Vagina (tissue), 2 donors: ENCODE data around the gene SCRN1. TPM values are rescaled to one million over a fixed set of nuclear protein-coding genes. Genes with fewer than 3 reads are reported as not detected.

ENCODE experiments used
- DNase-seq, 2 donors: peaks; one replicate each; pipeline ENCODE4 v3.0.0-alpha.2; 2017; ENCODE audit errors: extremely low spot score in 2 of 2
- H3K27ac ChIP-seq: fragments of 200-600 bp; sonication (generic); one replicate; pipeline ENCODE4 v1.5.1; 2019
- H3K27me3 ChIP-seq: fragments of 200-600 bp; sonication (generic); one replicate; pipeline ENCODE4 v1.5.1; 2019
- H3K36me3 ChIP-seq, 2 donors: fragments of 200-600 bp; sonication (generic); one replicate each; pipeline ENCODE4 v1.5.1; 2017 to 2019
- H3K4me1 ChIP-seq: fragments of 200-600 bp; sonication (generic); one replicate; pipeline ENCODE4 v1.5.1; 2019
- H3K4me3 ChIP-seq, 2 donors: fragments of 200-600 bp; sonication (generic); 1 replicate in 1 of 2; 2 replicates in 1 of 2; pipeline ENCODE4 v1.5.1; 2016 to 2019
- H3K9me3 ChIP-seq: fragments of 200-600 bp; sonication (generic); one replicate; pipeline ENCODE4 v1.5.1; 2019
- POLR2A ChIP-seq, 2 donors: fragments of 450-650 bp; IDR thresholded peaks; one replicate each; pipeline ENCODE4 v1.6.1; 2017; ENCODE audit warnings: antibody characterized with exemption in 2 of 2, mild to moderate bottlenecking in 2 of 2, moderate library complexity in 2 of 2
- POLR2AphosphoS5 ChIP-seq, 2 donors: sonication (generic); formaldehyde crosslinking; IDR thresholded peaks; one replicate each; pipeline ENCODE4 v1.9.0; 2017; ENCODE audit warnings: antibody characterized with exemption in 2 of 2, mild to moderate bottlenecking in 2 of 2, low read depth in 1 of 2; ENCODE audit not compliant: insufficient read depth in 1 of 2
- intact Hi-C: fragments of 100-400 bp; cut with DNase I; formaldehyde crosslinking; loops from one replicate; pipeline ENCODE4 v1.15.1; 2023
- total RNA-seq: library from RNA; depleted of rRNA; stranded (reverse); fragments of >200 nt; gene quantifications from one replicate; pipeline ENCODE4 v1.2.3, GENCODE V29; 2016
- TF ChIP-seq, protein P1 (sequence below), 3 experiments: fragments of 450-650 bp in 2 of 3; fragments of 200-600 bp in 1 of 3; sonication (generic) in 1 of 3; IDR thresholded peaks; one replicate each; pipeline ENCODE4 v1.5.1; 2017 to 2019; ENCODE audit warnings: antibody characterized with exemption in 3 of 3, mild to moderate bottlenecking in 2 of 3, moderate library complexity in 2 of 3

Gene SCRN1
- total RNA-seq, 1 donor from 2014 or later, result 40.8 TPM

DNA sequence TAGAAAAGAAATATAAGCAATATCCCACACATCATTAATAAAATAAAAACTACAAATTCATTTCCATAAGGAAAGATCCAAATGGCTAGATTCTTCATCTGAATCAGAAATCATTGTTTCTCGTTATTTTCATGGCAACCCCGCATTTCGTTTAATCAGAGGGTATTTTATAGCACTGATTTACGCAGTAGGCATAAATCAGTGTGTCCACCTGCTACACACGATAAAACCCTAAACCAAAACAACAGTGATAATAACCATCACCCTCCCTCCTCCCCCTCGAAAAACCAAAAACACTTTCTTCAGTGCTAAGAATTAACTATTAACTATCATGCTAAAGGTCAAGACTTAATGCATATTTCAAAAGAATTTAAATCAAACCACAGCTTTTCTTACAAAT is 20.4 kb upstream of the SCRN1 start:
- DNase-seq, result no peak
- intact Hi-C loops, result no loop called here
- no peak for TF ChIP-seq POLR2AphosphoS5 (IDR thresholded peaks at IDR 0.05; ENCODE audit: insufficient read depth in 1 of 2, low read depth in 1 of 2)

DNA sequence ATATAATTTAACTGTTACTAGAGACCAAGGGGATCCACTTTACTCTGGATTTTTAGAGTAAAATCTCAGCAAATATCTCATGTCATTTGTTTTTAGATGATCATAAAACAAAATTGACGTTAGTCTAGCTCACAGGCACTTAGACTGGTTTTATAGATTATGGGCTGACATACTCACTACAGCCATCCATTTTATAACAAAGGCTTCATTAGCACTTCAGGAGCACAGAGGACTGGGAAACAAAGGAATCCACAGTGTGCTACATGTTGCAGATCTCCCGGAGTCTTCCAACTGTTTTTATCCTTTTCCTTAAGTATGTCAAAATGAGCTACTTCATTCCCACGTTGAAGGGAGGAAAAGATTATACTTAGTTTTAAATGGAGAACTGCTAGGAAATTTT is 15.9 kb upstream of the SCRN1 start:
- DNase-seq, result no peak
- H3K36me3 ChIP-seq, result no peaks in the 10 kb centered on the region
- H3K4me3 ChIP-seq, result no peak overlapping the region
- H3K27me3 ChIP-seq, result no peaks in the 10 kb centered on the region
- TF ChIP-seq, protein P1, sequence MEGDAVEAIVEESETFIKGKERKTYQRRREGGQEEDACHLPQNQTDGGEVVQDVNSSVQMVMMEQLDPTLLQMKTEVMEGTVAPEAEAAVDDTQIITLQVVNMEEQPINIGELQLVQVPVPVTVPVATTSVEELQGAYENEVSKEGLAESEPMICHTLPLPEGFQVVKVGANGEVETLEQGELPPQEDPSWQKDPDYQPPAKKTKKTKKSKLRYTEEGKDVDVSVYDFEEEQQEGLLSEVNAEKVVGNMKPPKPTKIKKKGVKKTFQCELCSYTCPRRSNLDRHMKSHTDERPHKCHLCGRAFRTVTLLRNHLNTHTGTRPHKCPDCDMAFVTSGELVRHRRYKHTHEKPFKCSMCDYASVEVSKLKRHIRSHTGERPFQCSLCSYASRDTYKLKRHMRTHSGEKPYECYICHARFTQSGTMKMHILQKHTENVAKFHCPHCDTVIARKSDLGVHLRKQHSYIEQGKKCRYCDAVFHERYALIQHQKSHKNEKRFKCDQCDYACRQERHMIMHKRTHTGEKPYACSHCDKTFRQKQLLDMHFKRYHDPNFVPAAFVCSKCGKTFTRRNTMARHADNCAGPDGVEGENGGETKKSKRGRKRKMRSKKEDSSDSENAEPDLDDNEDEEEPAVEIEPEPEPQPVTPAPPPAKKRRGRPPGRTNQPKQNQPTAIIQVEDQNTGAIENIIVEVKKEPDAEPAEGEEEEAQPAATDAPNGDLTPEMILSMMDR (IDR thresholded peaks at IDR 0.05), result no peak
- TF ChIP-seq POLR2AphosphoS5 (IDR thresholded peaks at IDR 0.05; ENCODE audit: insufficient read depth in 1 of 2, low read depth in 1 of 2) (no peak), POLR2A (IDR thresholded peaks at IDR 0.05) (no peak)
- no peak overlapping the region for H3K27ac ChIP-seq
- H3K4me1 ChIP-seq, result no peaks in the 10 kb centered on the region
- intact Hi-C loops, result no loop called here
- no peaks in the 10 kb centered on the region for H3K9me3 ChIP-seq

More for the DNA sequence above, 20.4 kb upstream of the SCRN1 start:
- no peaks in the 10 kb centered on the region for H3K4me1 ChIP-seq
- H3K4me3 ChIP-seq, result no peak overlapping the region
- H3K9me3 ChIP-seq, result no peaks in the 10 kb centered on the region
- H3K27me3 ChIP-seq, result no peaks in the 10 kb centered on the region
- peaks cover 0 to 5% of the 10 kb centered on the region in 2 donors for H3K36me3 ChIP-seq
- H3K27ac ChIP-seq, result no peak overlapping the region

DNA sequence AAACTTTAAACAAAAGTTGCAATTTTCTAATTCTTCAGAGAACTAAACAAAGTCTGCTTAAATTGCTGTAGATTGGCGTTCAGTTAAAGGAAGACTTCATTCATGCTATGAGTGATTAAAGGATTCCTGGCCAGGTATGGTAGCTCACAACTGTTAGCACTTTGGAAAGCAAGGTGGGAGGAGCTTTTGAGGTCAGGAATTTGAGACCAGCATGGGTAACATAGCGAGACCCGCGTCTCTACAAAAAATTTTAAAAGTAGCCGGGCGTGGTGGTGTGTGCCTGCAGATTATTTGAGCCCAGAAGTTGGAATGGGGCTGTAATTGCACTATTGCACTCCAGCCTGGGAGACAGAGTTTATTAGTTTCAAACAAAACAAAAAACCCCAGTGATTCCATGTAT is 13.5 kb upstream of the SCRN1 start:
- Histone ChIP-seq H3K4me3 (no peak overlapping the region), H3K4me1 (no peaks in the 10 kb centered on the region), H3K9me3 (no peaks in the 10 kb centered on the region), H3K27me3 (no peaks in the 10 kb centered on the region), H3K36me3 (no peaks in the 10 kb centered on the region), H3K27ac (no peak overlapping the region)
- no peak for DNase-seq
- TF ChIP-seq POLR2AphosphoS5 (IDR thresholded peaks at IDR 0.05; ENCODE audit: insufficient read depth in 1 of 2, low read depth in 1 of 2) (no peak), POLR2A (IDR thresholded peaks at IDR 0.05) (no peak)
- TF ChIP-seq, protein P1 (IDR thresholded peaks at IDR 0.05), result no peak
- intact Hi-C loops, result no loop called here

DNA sequence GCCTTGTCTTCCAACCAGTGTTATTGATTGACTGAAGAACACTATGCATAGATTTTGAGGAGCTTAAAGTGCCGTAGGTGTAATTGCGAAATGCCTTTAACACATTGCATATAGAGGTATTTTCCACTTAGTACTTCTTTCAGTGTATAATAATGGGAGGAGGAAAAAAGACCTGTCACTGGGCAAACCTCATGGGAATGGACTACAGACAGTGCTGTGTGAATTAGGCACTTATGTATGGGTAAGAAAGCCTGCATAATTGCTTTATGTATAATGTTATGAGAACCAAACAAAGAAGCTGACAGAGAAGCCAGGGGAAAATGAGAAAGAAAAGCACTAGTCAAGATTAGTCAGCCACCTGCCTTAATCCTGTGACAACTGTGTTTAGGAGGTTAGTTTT is 12.4 kb upstream of the SCRN1 start:
- no peaks in the 10 kb centered on the region for H3K36me3 ChIP-seq
- H3K4me1 ChIP-seq, result no peaks in the 10 kb centered on the region
- no peaks in the 10 kb centered on the region for H3K9me3 ChIP-seq
- no peak overlapping the region for H3K27ac ChIP-seq
- TF ChIP-seq POLR2AphosphoS5 (IDR thresholded peaks at IDR 0.05; ENCODE audit: insufficient read depth in 1 of 2, low read depth in 1 of 2) (no peak), POLR2A (IDR thresholded peaks at IDR 0.05) (no peak)
- TF ChIP-seq, protein P1 (IDR thresholded peaks at IDR 0.05), result no peak
- DNase-seq, result no peak
- no peaks in the 10 kb centered on the region for H3K27me3 ChIP-seq
- no peak overlapping the region for H3K4me3 ChIP-seq
- intact Hi-C loops, result no loop called here

DNA sequence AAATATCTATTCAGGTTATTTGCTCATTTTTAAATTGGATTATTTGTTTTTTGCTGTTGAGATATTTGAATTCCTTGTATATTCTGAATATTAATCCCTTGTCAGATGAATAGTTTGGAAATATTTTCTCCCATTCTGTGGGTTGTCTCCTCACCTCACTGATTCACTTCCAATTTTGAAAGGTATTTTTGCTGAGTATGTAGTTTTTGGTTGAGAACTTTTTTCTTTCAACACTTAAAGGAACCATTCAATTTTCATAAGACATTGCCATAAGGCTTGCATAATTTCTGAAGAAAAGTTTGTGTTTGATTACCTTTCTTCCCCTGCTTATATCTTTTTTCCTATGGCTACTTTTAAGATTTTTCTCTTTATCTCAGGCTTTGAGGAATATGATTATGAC is 8.9 kb upstream of the SCRN1 start:
- H3K9me3 ChIP-seq, result no peaks in the 10 kb centered on the region
- TF ChIP-seq POLR2AphosphoS5 (IDR thresholded peaks at IDR 0.05; ENCODE audit: insufficient read depth in 1 of 2, low read depth in 1 of 2) (no peak), POLR2A (IDR thresholded peaks at IDR 0.05) (no peak)
- TF ChIP-seq, protein P1 (IDR thresholded peaks at IDR 0.05), result no peak
- H3K4me3 ChIP-seq, result no peak overlapping the region
- no peaks in the 10 kb centered on the region for H3K27me3 ChIP-seq
- intact Hi-C loops, result no loop called here
- no peaks in the 10 kb centered on the region for H3K4me1 ChIP-seq
- H3K27ac ChIP-seq, result no peak overlapping the region
- no peak for DNase-seq
- H3K36me3 ChIP-seq, result no peaks in the 10 kb centered on the region
